Measurements from ENCODE around the gene COBL.

GRCh38 chr7:50988988-50989387, 327.6 kb downstream of the COBL start:
- TF ChIP-seq, protein P1, sequence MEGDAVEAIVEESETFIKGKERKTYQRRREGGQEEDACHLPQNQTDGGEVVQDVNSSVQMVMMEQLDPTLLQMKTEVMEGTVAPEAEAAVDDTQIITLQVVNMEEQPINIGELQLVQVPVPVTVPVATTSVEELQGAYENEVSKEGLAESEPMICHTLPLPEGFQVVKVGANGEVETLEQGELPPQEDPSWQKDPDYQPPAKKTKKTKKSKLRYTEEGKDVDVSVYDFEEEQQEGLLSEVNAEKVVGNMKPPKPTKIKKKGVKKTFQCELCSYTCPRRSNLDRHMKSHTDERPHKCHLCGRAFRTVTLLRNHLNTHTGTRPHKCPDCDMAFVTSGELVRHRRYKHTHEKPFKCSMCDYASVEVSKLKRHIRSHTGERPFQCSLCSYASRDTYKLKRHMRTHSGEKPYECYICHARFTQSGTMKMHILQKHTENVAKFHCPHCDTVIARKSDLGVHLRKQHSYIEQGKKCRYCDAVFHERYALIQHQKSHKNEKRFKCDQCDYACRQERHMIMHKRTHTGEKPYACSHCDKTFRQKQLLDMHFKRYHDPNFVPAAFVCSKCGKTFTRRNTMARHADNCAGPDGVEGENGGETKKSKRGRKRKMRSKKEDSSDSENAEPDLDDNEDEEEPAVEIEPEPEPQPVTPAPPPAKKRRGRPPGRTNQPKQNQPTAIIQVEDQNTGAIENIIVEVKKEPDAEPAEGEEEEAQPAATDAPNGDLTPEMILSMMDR (IDR thresholded peaks at IDR 0.05 in 2 of 3, conservative IDR thresholded peaks at IDR 0.05 in 1 of 3; ENCODE audit: control insufficient read depth in 2 of 3, extremely low read depth in 1 of 3, insufficient read depth in 1 of 3, low read depth in 3 of 3, low read length in 3 of 3) = no peak
- TF ChIP-seq CEBPB (IDR thresholded peaks at IDR 0.05; ENCODE audit: borderline replicate concordance in 1 of 2, low read depth in 2 of 2, low read length in 2 of 2) (no peak), ATF7 (IDR thresholded peaks at IDR 0.05; ENCODE audit: low read depth) (no peak), CHD2 (IDR thresholded peaks at IDR 0.05; ENCODE audit: borderline replicate concordance, low read depth, low read length) (no peak), RCOR1 (conservative IDR thresholded peaks at IDR 0.05; ENCODE audit: low read depth, low read length) (no peak), SIN3A (IDR thresholded peaks at IDR 0.05; ENCODE audit: low read depth, low read length) (no peak)
- TF ChIP-seq, protein P2, sequence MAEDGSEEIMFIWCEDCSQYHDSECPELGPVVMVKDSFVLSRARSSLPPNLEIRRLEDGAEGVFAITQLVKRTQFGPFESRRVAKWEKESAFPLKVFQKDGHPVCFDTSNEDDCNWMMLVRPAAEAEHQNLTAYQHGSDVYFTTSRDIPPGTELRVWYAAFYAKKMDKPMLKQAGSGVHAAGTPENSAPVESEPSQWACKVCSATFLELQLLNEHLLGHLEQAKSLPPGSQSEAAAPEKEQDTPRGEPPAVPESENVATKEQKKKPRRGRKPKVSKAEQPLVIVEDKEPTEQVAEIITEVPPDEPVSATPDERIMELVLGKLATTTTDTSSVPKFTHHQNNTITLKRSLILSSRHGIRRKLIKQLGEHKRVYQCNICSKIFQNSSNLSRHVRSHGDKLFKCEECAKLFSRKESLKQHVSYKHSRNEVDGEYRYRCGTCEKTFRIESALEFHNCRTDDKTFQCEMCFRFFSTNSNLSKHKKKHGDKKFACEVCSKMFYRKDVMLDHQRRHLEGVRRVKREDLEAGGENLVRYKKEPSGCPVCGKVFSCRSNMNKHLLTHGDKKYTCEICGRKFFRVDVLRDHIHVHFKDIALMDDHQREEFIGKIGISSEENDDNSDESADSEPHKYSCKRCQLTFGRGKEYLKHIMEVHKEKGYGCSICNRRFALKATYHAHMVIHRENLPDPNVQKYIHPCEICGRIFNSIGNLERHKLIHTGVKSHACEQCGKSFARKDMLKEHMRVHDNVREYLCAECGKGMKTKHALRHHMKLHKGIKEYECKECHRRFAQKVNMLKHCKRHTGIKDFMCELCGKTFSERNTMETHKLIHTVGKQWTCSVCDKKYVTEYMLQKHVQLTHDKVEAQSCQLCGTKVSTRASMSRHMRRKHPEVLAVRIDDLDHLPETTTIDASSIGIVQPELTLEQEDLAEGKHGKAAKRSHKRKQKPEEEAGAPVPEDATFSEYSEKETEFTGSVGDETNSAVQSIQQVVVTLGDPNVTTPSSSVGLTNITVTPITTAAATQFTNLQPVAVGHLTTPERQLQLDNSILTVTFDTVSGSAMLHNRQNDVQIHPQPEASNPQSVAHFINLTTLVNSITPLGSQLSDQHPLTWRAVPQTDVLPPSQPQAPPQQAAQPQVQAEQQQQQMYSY (CRISPR knock-in tag; IDR thresholded peaks at IDR 0.05) = no peak

All from GM12878 (cell line).